Aorta (tissue), 5 donors: ENCODE data around the gene AGAP1. TPM values are rescaled to one million over a fixed set of nuclear protein-coding genes. Genes with fewer than 3 reads are reported as not detected.
"Not testable (repeated sequence)": the region's sequence is repeated elsewhere in the genome, so short reads cannot be mapped to it uniquely, and the experiment has no call there.

Source experiments
- ATAC-seq: fragments of 200-7000 bp; cut with Tn5 transposase; one replicate; pipeline ENCODE4 v1.9.1; 2022; ENCODE audit warnings: moderate library complexity; ENCODE audit not compliant: low FRiP score
- DNase-seq, 2 donors: peaks; one replicate each; pipeline ENCODE4 v3.0.0-alpha.2; 2020
- H3K27ac ChIP-seq, 2 donors: one replicate each; pipeline ENCODE4 v1.5.1; 2013; ENCODE audit warnings: low read length in 2 of 2, mild to moderate bottlenecking in 2 of 2, moderate library complexity in 2 of 2, control low read depth in 1 of 2, inconsistent platforms in 1 of 2, low read depth in 1 of 2
- H3K27me3 ChIP-seq, 2 donors: one replicate each; pipeline ENCODE4 v1.6.1; 2013; ENCODE audit warnings: control low read depth in 1 of 2, low read length in 1 of 2, mild to moderate bottlenecking in 1 of 2, moderate library complexity in 1 of 2; ENCODE audit not compliant: insufficient read depth in 2 of 2, control insufficient read depth in 1 of 2
- H3K36me3 ChIP-seq, 2 donors: one replicate each; pipeline ENCODE4 v1.6.1; 2013; ENCODE audit warnings: control low read depth in 1 of 2, low read length in 1 of 2, mild to moderate bottlenecking in 1 of 2; ENCODE audit not compliant: insufficient read depth in 2 of 2, control insufficient read depth in 1 of 2
- H3K4me1 ChIP-seq, 2 donors: one replicate each; pipeline ENCODE4 v1.6.1; 2013; ENCODE audit warnings: low read length in 2 of 2, control low read depth in 1 of 2, mild to moderate bottlenecking in 1 of 2, moderate library complexity in 1 of 2; ENCODE audit not compliant: insufficient read depth in 2 of 2, control insufficient read depth in 1 of 2
- H3K4me3 ChIP-seq, 2 donors: one replicate each; pipeline ENCODE4 v1.5.1; 2013; ENCODE audit warnings: low read length in 2 of 2, control low read depth in 1 of 2, mild to moderate bottlenecking in 1 of 2
- H3K9me3 ChIP-seq: one replicate; pipeline ENCODE4 v1.6.1; 2013; ENCODE audit warnings: mild to moderate bottlenecking, low read length; ENCODE audit not compliant: control insufficient read depth
- WGBS, 2 donors: extraction: QIAGEN DNeasy Blood & Tissue Kit; methylation state at CpG; one replicate each; pipeline ENCODE4 v1.1.7; 2013; 5-methylcytosine and 5-hydroxymethylcytosine counted together
- intact Hi-C, 2 donors: fragments of 100-400 bp; cut with DNase I; formaldehyde crosslinking; loops; one replicate each; pipeline versions ENCODE4 v1.14.2 to v1.15.0; 2022
- polyA plus RNA-seq, 2 donors: library from polyadenylated mRNA; stranded (reverse); fragments of 200-250 nt; gene quantifications; one replicate each; pipeline ENCODE4 v1.2.3, GENCODE V29; 2013
- total RNA-seq, 2 donors: library from RNA; stranded (reverse); fragmentation: NEBNext Ultra II Directional; extraction: Animal tissue kit (Norgen Biotek cat#: 25700); gene quantifications; one replicate each; pipeline ENCODE4 v1.2.1, GENCODE V29; 2021
- donor health status: healthy with polysubstance abuse.
- donor health status: Bipolar disorder and iron deficiency.
- donor health status: DM: no; HTN: no; CAD: no.
- donor health status: DM: no; HTN: no; CAD: no.
- donor health status: DM: yes; HTN: yes; CAD: no.

AGAP1 gene
- total and polyA plus RNA-seq, 4 donors = 3.0 to 32.7 (median 12.7) TPM

DNA sequence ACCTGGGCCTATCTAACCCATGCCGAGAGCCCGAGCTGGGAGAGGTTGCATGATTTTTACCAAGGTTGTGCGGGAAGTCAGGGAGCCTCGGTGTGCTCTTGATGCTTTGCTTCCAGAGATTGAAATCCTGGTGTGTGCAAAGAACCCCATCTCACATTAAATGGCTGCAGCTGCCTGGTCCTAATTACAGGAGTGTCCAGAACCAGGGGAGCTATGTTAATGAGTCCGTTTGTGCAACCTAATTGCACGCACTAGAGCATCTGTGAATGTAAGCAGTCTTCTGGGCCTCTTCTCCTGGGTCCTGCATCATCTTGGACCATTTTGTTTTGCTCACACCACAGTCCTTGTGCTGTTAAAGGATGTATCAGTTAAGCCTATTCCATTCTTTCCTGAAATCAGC is 263.8 kb downstream of the AGAP1 start:
- 95 to 96% methylated on average over 6 of the region's 6 CpGs for WGBS, 2 donors
- intact Hi-C loops = no loop called here
- Histone ChIP-seq H3K36me3 (no peaks in the 10 kb centered on the region), H3K9me3 (no peaks in the 10 kb centered on the region), H3K4me3 (no peak overlapping the region), H3K27me3 (no peaks in the 10 kb centered on the region), H3K4me1 (no peaks in the 10 kb centered on the region), H3K27ac (no peak overlapping the region)
- DNase-seq (peak in 1 of 2 donors; percentile 21), ATAC-seq (no peak)

DNA sequence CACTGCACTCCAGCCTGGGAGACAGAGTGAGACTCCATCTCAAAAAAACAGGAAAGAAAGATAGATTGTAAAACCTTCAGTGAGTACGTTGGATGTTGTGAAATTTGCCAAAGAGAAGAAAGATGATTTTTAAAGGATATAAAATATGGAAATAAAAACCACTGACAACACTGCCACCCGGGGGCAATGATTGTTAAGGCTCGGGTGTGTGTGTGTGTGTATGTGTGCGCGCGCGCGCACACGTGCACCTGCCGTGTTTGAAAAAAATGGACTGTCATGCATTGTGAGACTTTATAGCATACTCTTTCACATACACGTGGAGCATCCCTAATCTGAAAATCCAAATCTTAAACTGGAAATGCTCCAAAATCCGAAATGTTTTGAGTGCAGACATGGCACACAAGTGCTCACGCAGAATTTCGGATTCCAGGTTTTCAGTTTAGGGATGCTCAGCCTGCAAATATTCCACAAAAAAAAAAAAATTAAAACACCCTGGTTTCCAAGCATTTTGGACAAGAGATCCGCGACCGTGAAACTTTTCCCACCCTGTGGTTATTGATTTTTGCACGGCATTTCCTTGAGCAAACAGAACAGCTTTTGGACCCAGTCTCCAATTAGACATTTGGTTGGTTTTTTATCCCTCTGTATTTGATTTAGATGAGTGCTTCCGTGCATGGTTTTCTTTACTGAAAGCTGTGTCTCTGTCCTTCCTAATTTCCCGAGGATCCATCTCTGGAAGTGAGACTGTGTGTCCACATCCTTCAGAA is 269.2 kb downstream of the AGAP1 start:
- ATAC-seq (no peak), DNase-seq (no peak)
- intact Hi-C loops = loop anchor here in 1 of 2 donors (10.0 kb wide), 1 partner anchor 1302 kb away; no protein-coding TSS in a partner anchor
- no peaks in the 10 kb centered on the region for H3K36me3 ChIP-seq
- H3K27ac ChIP-seq = no peak overlapping the region
- no peaks in the 10 kb centered on the region for H3K9me3 ChIP-seq
- no peak overlapping the region for H3K4me3 ChIP-seq
- WGBS, 2 donors = 83 to 85% methylated on average over 20 of the region's 20 CpGs
- no peaks in the 10 kb centered on the region for H3K4me1 ChIP-seq
- no peaks in the 10 kb centered on the region for H3K27me3 ChIP-seq

DNA sequence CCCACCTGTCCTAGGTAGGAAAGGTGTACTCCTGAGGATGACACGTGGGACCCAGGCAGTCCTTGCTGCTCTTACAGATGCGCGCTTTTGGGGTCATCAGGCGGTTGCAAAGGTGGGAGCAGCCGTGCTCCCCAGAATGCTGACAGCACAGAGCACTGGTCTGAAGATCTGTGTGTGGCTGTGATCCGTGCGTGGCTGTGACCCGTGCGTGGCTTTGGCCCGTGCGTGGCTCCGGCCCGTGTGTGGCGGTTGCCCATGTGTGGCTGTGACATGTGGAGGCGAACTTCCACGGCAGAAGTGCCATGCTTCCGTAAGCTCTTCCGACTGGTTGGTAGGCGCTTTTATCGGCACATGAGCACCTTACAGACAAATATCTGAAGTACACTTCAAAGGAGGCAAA is 270.0 kb downstream of the AGAP1 start:
- no peaks in the 10 kb centered on the region for H3K36me3 ChIP-seq
- WGBS, 2 donors = 95 to 96% methylated on average over 20 of the region's 20 CpGs
- H3K4me3 ChIP-seq = no peak overlapping the region
- intact Hi-C loops = loop anchor here in 1 of 2 donors (10.0 kb wide), 1 partner anchor 1301 kb away; no protein-coding TSS in a partner anchor
- no peak for ATAC-seq
- H3K27me3 ChIP-seq = no peaks in the 10 kb centered on the region
- H3K4me1 ChIP-seq = no peaks in the 10 kb centered on the region
- no peak for DNase-seq
- H3K9me3 ChIP-seq = no peaks in the 10 kb centered on the region
- H3K27ac ChIP-seq = no peak overlapping the region

DNA sequence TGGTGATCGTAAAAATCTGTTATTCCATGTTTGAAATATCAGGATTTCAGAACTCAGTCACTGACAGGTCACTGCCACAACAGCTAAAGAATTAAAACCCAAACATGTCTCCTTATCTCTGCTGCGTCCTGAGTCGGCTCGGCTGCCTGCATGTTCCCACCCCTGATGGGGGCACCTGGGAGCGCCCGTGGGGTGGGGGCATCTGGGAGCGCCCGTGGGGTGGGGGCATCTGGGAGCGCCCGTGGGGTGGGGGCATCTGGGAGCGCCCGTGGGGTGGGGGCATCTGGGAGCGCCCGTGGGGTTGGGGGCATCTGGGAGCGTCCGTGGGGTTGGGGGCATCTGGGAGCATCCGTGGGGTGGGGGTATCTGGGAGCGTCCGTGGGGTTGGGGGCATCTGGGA is 270.6 kb downstream of the AGAP1 start:
- not testable (repeated sequence) for DNase-seq, H3K4me1 ChIP-seq, H3K4me3 ChIP-seq, H3K27ac ChIP-seq, H3K9me3 ChIP-seq, H3K27me3 ChIP-seq, H3K36me3 ChIP-seq, ATAC-seq
- whole genome bisulfite sequencing, 2 donors = 88 to 90% methylated on average over 12 to 19 of the region's 19 CpGs
- intact Hi-C loops = loop anchor here in 1 of 2 donors (10.0 kb wide), 1 partner anchor 1300 kb away; no protein-coding TSS in a partner anchor

DNA sequence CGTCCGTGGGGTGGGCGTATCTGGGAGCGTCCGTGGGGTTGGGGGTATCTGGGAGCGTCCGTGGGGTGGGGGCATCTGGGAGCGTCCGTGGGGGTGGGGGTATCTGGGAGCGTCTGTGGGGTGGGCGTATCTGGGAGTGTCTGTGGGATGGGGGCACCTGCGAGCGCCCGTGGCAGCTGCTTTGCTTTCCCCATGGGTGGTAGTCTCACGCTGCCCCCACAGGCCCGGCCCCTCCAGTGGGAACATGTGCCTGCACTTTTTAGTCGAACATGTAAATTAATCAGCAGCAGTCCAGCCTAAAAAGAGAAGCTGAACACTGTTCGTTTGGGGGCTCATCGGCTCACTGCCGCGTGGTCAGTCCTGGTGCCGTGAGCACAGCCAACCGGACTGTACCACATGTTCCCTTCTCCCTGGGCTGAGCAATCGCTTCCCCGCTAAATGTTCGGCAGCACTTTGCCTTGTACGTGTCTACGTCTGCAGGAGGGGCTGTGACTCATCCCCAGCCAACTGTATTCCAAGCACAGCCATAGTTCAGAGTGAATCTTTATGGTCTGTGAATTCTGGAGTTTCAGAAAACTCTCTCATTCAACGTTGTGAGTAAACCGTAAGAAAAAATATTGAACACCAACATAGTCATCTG is 271.5 kb downstream of the AGAP1 start:
- no peaks in the 10 kb centered on the region for H3K27me3 ChIP-seq
- no peaks in the 10 kb centered on the region for H3K36me3 ChIP-seq
- no peak overlapping the region for H3K27ac ChIP-seq
- DNase-seq = no peak
- no peaks in the 10 kb centered on the region for H3K9me3 ChIP-seq
- ATAC-seq = no peak
- WGBS, 2 donors = 88 to 89% methylated on average over 25 to 30 of the region's 30 CpGs
- no peak overlapping the region for H3K4me3 ChIP-seq
- intact Hi-C loops = loop anchor here (5.0 to 10.0 kb wide), 2 partner anchors 417 to 1300 kb away; no protein-coding TSS in a partner anchor
- no peaks in the 10 kb centered on the region for H3K4me1 ChIP-seq

DNA sequence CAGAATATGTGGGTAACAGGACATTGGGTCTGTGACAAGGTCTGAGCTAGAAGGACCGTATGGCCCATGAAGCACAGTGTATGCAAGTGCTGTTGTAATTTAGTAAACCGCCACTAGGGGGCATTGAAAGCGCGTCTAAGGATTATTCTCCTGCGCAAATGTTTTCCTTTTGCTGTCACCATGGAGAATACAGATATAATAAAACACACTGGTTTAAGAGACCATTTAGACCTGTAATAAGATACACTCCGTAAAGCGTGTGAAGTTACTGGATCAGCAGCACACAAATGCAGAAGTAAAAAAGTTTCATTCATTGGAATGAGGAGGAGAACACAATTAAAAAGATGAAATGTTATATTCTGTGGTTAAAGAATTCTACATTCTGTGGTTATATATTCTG is 272.4 kb downstream of the AGAP1 start:
- intact Hi-C loops = loop anchor here (5.0 to 10.0 kb wide), 2 partner anchors 416 to 1299 kb away; no protein-coding TSS in a partner anchor
- Histone ChIP-seq H3K27ac (no peak overlapping the region), H3K4me1 (no peaks in the 10 kb centered on the region), H3K36me3 (no peaks in the 10 kb centered on the region), H3K27me3 (no peaks in the 10 kb centered on the region), H3K9me3 (no peaks in the 10 kb centered on the region), H3K4me3 (no peak overlapping the region)
- DNase-seq = no peak
- ATAC-seq = peak; percentile 91
- WGBS, 2 donors = 1% methylated on average over 7 of the region's 7 CpGs

DNA sequence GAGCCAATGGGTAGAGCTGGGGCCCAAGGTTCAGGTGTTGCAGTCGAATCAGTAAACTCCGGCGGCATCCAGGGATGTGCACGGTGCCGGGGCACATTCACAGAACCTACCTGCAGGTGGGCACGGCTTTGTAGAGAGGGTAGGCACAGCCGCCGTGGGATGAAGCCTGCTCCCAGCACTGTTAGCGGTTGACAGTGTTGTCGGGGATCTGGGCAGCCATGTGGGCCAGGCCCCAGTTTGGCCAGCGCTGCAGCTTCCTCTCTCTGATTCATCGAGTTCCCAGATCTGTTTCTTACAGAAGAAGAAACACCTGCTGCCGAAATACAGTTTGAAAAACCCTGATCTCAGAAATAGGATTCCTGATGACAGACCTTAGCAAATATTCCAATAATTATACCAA is 274.8 kb downstream of the AGAP1 start:
- H3K4me3 ChIP-seq = no peak overlapping the region
- H3K27me3 ChIP-seq = no peaks in the 10 kb centered on the region
- no peaks in the 10 kb centered on the region for H3K4me1 ChIP-seq
- intact Hi-C loops = loop anchor here (5.0 to 10.0 kb wide), 2 partner anchors 414 to 1296 kb away; no protein-coding TSS in a partner anchor
- 95 to 96% methylated on average over 13 of the region's 13 CpGs for WGBS, 2 donors
- no peak for DNase-seq
- no peaks in the 10 kb centered on the region for H3K36me3 ChIP-seq
- no peaks in the 10 kb centered on the region for H3K9me3 ChIP-seq
- no peak for ATAC-seq
- no peak overlapping the region for H3K27ac ChIP-seq

DNA sequence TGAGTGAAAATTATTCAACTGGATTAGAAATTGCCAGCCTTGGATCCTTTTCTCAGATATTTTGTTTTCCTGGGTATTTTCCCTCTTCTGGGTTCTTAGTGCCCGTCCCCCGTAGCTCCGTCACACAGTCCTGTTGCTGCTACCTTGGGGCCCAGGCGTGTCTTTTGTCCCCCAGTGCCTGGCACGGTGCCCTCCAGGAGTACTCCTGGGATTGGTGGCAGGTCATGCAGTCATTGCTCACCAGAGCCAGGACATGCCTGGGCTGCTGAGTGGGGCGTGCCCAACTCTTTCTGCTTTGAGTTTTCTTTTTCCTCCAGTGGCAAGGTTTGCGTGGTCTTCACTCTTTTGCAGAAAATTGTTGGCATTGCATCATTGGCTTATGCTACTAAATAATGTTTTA is 275.2 kb downstream of the AGAP1 start:
- Histone ChIP-seq H3K9me3 (no peaks in the 10 kb centered on the region), H3K4me1 (no peaks in the 10 kb centered on the region), H3K36me3 (no peaks in the 10 kb centered on the region), H3K4me3 (no peak overlapping the region), H3K27ac (no peak overlapping the region), H3K27me3 (no peaks in the 10 kb centered on the region)
- intact Hi-C loops = loop anchor here (5.0 to 10.0 kb wide), 2 partner anchors 413 to 1296 kb away; no protein-coding TSS in a partner anchor
- DNase-seq (no peak), ATAC-seq (no peak)
- 87 to 91% methylated on average over 7 of the region's 7 CpGs for WGBS, 2 donors
